Measurements from ENCODE around the gene MARK1. TPM values are rescaled to one million over a fixed set of nuclear protein-coding genes. Genes with fewer than 3 reads are reported as not detected.

Gene MARK1
- total RNA-seq, 1 experiment from 2014 or later = 17.8 TPM

DNA sequence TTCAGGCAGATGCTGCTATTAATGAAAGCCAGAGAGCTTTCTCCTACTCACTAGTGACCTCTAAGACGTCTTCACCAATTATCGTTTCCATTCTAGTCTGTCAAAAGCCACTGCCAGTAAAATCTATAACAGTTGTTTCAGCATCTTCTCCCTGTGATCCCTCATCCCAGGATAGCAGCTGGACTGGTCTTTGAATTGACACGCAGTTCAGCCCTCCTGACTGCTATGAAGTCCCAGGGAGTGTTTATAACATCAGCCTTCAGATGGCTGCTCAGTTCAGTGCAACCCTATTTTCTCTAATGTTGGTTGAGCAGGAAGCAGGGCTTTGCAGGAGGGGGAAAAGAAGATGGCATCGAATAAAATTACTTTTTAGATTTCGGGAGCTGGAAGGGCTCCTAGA lies 23.6 kb upstream of the MARK1 start:
- no peak overlapping the region for H3K4ac ChIP-seq (ENCODE audit: low read depth, low read length)
- no peaks in the 10 kb centered on the region for H3K23me2 ChIP-seq (ENCODE audit: insufficient read length, low read depth, low read length, poor library complexity, severe bottlenecking)
- H4K5ac ChIP-seq (ENCODE audit: insufficient read length, low read depth, low read length) = no peak overlapping the region
- H3K36me3 Mint-ChIP-seq (ENCODE audit: insufficient read depth in 1 of 3, low read depth in 3 of 3) = no peaks in the 10 kb centered on the region
- H3K14ac ChIP-seq (ENCODE audit: insufficient read depth, low read length) = no peak overlapping the region
- H3K27me3 ChIP-seq (ENCODE audit: insufficient read depth, low read length) = no peaks in the 10 kb centered on the region
- no peak overlapping the region for H3K4me2 ChIP-seq (ENCODE audit: insufficient read depth, insufficient read length, low read length)
- H2AFZ ChIP-seq (ENCODE audit: low read length) = no peak overlapping the region
- H3K4me3 Mint-ChIP-seq = no peak overlapping the region
- H2BK120ac ChIP-seq (ENCODE audit: low read depth, low read length, poor library complexity, severe bottlenecking) = no peak overlapping the region
- no peak overlapping the region for H3K27ac Mint-ChIP-seq
- no peaks in the 10 kb centered on the region for H4K20me1 ChIP-seq (ENCODE audit: control insufficient read depth, insufficient read depth, insufficient read length)
- H3T11ph ChIP-seq (ENCODE audit: low read length) = no peak overlapping the region
- no peak overlapping the region for H2BK5ac ChIP-seq (ENCODE audit: insufficient read length, low read length)
- TF ChIP-seq, protein P1, sequence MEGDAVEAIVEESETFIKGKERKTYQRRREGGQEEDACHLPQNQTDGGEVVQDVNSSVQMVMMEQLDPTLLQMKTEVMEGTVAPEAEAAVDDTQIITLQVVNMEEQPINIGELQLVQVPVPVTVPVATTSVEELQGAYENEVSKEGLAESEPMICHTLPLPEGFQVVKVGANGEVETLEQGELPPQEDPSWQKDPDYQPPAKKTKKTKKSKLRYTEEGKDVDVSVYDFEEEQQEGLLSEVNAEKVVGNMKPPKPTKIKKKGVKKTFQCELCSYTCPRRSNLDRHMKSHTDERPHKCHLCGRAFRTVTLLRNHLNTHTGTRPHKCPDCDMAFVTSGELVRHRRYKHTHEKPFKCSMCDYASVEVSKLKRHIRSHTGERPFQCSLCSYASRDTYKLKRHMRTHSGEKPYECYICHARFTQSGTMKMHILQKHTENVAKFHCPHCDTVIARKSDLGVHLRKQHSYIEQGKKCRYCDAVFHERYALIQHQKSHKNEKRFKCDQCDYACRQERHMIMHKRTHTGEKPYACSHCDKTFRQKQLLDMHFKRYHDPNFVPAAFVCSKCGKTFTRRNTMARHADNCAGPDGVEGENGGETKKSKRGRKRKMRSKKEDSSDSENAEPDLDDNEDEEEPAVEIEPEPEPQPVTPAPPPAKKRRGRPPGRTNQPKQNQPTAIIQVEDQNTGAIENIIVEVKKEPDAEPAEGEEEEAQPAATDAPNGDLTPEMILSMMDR (conservative IDR thresholded peaks at IDR 0.05) = no peak
- H3K23ac ChIP-seq (ENCODE audit: insufficient read length, low read depth, low read length) = no peak overlapping the region
- no peak overlapping the region for H4K91ac ChIP-seq (ENCODE audit: insufficient read length, low read depth, low read length)
- no peak overlapping the region for H2BK20ac ChIP-seq (ENCODE audit: low read depth, low read length, poor library complexity, severe bottlenecking)
- no peaks in the 10 kb centered on the region for H3K4me1 ChIP-seq (ENCODE audit: insufficient read depth, low read length)
- H2BK15ac ChIP-seq (ENCODE audit: low read depth, low read length) = no peak overlapping the region
- H3K27me3 Mint-ChIP-seq (ENCODE audit: low read depth) = no peaks in the 10 kb centered on the region
- H4K8ac ChIP-seq (replicated peaks; ENCODE audit: insufficient read length, low read depth, low read length) = no peak overlapping the region
- no peaks in the 10 kb centered on the region for H3K4me1 Mint-ChIP-seq
- H3K18ac ChIP-seq (ENCODE audit: insufficient read length, low read depth, low read length) = no peak overlapping the region
- DNase-seq = no peak
- H3K56ac ChIP-seq (ENCODE audit: insufficient read length, low read depth, low read length) = no peak overlapping the region
- H2AK5ac ChIP-seq (ENCODE audit: insufficient read length, low read length) = no peak overlapping the region
- no peak overlapping the region for H3K9ac ChIP-seq (ENCODE audit: extremely low read depth, insufficient read length, low read length)
- no peak overlapping the region for H2BK12ac ChIP-seq (ENCODE audit: insufficient read length, low read depth, low read length)
- no peaks in the 10 kb centered on the region for H3K79me2 ChIP-seq (ENCODE audit: insufficient read depth, low read length)
- no peak overlapping the region for H3K27ac ChIP-seq (ENCODE audit: insufficient read length, low read depth, low read length)
- H3K9me3 ChIP-seq (ENCODE audit: control insufficient read depth, low read depth, low read length) = no peaks in the 10 kb centered on the region
- no CpG with 5 or more reads among the region's 5 CpGs for WGBS (ENCODE audit: extremely low coverage, insufficient read length, low lambda C conversion rate)
- H3K9me3 Mint-ChIP-seq = no peaks in the 10 kb centered on the region
- no peaks in the 10 kb centered on the region for H3K79me1 ChIP-seq (ENCODE audit: insufficient read depth, low read depth, low read length, poor library complexity, severe bottlenecking)
